ENCODE data around the gene PDE1A.

Gene PDE1A

DNA sequence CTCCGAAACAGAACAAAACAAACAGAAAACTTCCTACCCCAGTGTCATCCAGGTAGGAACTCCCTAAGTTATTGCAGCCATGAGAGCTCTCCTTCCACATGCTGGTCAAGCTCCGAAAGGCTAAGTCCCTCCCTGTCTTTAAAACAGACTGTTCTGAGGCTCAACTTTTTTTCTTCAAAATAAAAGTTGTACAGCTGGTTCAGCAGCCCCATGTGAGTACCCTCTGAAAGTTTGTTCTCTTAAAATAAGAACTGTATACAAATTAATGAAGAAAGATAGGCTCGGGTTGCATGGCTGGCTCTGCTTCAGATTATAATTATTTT, at the start of gene PDE1A:
Gene PDE1A, minus strand, starts transcription at position 119 of the 323 bp plus-strand sequence.
- no peak for DNase-seq

GRCh38 chr2:182473635-182474034, 46.8 kb upstream of the PDE1A start:
- no peak for DNase-seq

DNA sequence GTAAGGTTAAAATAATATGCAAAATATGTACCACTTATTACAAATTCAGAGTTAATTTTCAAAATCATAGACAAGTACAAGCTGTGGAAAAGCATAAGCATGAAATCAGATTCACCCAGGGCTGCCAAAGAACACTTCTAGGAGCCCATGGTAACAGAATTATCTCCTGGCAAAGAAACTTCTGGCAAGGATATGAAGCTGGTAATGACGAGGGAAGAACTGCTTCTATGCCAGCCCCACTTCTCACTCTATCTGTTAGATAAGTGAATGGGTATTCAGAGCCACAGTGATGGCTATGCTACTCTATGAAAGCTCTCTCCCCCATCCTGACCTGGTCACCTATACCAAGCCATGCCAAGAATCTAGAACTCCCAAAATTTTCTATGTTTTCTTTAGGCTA, 36.9 kb upstream of the PDE1A start:
- no peak for DNase-seq

- DNase-seq: no peak
These were observed 29.9 kb upstream of the PDE1A start for GRCh38 chr2:182456784-182457183.

DNA sequence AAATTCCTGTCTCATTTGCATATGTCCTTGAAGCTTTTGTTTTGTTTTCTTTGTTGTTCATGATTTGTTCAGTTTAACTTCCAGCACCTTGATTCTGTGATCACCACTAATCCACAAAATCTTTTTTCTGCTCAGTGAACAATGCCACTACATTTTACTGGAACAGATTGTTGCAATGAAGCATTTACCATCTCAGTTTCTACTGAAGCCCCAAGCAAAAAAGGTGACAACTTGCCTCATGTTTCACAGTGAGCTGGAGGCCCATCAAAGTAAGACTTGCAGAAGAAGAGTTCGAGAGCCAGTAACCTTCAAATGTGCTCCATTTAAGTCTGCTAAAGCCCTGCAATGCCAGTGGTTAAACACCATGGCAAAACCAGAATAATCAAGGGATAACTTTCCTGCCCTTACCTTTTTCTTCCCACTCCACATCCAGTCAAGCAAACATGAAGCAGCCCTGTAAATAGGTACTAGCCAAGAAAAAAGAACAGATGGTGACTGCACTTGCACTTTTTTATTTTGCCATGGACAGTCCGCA, 25.7 kb upstream of the PDE1A start:
- DNase-seq: no peak

DNA sequence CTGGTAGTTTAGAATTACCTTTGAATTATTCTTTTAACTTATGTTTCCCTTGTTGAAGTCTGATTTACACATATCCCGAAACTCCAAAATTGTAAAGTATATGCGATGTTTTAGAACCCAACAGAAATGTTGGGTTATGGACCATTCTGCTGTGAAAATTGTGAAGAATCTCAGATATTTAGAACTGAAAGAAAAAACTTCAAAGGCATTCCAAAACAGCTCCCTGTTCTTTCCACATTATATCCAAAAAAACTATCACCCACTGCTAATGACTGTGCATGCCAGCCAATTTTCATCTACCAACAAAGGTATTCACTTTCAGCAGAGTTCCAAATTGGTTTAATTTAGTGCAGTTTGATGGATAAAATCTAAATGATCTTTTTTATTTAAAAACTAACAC, 21.5 kb upstream of the PDE1A start:
- DNase-seq: no peak

DNA sequence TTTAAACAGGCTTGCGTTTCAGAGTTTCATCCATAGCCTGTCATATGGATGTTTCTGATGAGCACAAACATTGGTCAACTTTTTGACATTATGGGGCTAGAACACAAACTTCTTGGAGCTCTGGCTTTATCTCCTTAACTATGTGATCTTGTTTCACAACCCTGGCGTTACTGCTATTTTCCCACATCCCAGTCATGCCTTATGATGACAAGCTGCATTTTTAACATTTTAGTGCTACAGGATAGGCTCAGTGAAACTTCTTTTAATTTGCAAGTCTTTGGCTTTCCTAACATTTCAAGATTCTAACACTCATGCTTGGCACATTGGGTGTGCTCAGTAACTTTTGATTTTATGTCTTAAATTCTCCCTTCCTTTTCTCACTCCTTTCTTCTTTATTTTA, 21.0 kb upstream of the PDE1A start:
- DNase-seq: no peak

DNA sequence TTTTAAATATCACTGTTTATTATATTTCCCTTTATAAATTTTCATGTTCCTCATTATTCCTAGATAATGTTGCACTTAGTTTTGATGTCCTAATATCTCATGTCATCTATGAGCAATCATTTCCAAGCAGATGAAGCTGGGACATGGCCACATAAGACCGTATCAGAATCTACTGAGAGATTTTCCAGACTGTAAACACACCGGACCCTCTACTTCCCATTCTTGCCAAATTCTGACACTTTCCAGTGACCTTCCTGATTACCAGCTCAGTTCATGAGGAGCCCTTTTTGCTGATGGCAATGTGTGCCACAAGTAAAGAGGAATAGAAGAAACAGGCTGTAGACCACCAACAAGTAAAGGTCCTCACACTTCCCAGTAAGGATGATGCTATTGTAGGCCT, 20.3 kb upstream of the PDE1A start:
- no peak for DNase-seq

GRCh38 chr2:182446087-182446486, 19.3 kb upstream of the PDE1A start:
- DNase-seq: no peak

GRCh38 chr2:182445391-182445965, 18.6 kb upstream of the PDE1A start:
- no peak for DNase-seq

DNA sequence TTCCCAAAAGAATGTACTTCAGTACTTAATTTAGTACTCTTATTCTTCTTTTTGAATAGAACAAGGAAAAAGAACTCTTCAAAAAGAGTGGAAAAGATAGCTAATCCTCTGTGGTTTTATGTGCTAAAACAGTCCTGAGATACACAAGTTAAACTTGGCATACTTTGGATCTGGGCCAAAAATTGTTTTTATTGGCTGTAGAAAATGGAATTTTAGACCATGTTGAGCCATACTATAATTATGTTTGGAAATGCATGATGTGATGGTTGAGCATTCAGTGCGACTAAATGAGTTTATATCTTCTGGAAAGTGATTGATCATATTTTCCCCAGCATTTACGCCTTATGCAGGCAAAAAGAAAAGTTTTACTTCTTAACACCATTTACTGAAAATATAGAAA, 18.0 kb upstream of the PDE1A start:
- DNase-seq: no peak

GRCh38 chr2:182444170-182444569, 17.3 kb upstream of the PDE1A start:
- DNase-seq: no peak

- DNase-seq: no peak
These were observed 9.4 kb upstream of the PDE1A start for GRCh38 chr2:182436252-182436651.

- DNase-seq: peak; percentile 20
These were observed 8.9 kb upstream of the PDE1A start for GRCh38 chr2:182435754-182436153.

GRCh38 chr2:182432051-182432450, 5.2 kb upstream of the PDE1A start:
- DNase-seq: no peak

- no peak for DNase-seq
These were observed 1.6 kb upstream of the PDE1A start for GRCh38 chr2:182428476-182428875.

- DNase-seq: peak; percentile 68
These were observed 536 bp downstream of the PDE1A start for GRCh38 chr2:182426082-182426917.

DNA sequence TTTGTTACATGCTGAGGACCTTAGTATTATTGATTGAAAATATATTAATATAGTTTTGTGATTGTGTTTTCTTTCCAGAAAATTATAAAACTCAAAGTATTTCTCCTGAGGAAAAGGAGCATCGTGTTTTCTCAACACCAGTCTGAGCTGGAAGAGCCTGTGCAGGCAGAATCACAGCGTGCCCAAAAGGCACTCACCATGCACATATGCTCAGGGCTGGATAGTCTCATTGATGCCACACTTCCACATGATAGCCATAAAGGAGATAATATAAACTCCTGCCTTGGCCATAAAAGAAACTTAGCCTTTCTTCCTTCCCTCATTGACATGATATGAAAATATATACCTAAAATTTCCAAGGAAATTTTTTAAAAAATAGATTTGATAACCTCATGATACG, 4.0 kb downstream of the PDE1A start:
- no peak for DNase-seq

DNA sequence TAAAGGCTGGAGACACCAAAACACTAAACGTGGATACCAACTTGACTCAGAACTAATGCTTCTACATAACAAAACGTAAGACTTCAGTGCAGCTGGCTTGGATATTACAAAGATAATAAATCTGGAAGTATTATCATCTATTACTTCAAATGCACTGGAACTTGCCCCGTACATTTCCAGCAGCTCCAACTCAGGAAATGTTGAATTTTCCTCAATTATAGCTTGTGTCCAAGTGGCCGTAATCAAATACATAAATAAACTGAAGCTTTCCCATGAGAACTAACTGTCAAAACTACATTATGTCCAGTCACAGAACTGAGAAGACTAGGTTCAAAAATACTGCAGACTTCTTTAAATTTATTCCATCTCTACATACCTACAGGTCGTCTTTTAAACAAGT, 6.2 kb downstream of the PDE1A start:
- no peak for DNase-seq

DNA sequence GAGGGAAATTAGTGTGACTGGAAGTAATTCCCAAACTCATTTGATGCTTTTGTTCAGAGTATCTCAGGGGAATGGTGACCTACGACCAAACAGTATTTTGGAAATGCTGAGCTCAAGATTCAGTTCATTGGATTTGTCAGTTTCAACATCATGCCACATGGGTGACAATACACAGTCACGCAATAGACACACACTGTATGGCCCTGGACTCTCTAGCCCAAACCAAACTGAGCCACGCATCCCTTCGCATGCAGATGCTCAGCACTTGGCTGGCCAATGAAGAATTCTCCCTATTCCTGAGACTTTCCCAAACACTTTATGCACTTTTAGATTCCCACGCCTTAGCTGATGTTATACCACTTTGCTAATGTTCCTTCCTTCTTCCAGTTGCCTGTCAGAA, 10.0 kb downstream of the PDE1A start:
- DNase-seq: no peak

DNA sequence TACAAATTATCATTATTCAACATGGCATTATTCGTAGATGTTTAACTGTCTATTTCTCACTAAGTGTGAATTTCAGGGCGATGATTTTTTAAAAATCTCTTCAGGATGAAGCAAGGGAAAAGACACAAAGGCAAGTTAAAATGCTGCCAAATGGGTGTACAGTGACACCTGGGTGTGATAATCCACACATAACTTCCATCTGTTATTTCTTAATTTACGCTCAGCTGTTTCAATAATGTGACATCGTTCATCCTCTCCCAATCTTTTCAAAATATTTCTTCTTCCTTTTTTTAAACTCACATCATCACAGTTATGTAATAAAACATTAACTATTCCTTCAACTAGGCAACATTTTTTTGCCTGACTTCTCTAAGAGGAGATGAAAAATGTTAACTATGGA, 10.6 kb downstream of the PDE1A start:
- DNase-seq: no peak

GRCh38 chr2:182415771-182416170, 11.1 kb downstream of the PDE1A start:
- DNase-seq: no peak

DNA sequence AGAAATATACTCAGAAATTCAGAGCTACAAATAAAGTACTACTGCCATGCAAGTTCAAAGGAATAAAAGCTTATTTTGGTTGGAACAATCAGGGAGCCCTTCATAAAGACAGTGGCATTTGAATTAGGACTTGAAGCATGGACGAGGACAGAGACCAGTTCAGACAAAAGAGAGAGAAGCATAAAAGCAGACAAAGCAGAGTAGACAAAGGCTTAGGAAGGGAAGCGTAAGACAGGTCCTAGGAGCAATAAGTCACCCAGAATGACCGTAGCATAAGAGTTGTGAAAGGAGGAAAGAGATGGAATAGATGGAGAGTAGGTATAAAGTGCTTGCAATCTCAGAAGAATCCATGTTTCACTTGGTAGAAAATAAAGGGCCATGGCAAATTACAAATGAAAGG, 14.0 kb downstream of the PDE1A start:
- no peak for DNase-seq

DNA sequence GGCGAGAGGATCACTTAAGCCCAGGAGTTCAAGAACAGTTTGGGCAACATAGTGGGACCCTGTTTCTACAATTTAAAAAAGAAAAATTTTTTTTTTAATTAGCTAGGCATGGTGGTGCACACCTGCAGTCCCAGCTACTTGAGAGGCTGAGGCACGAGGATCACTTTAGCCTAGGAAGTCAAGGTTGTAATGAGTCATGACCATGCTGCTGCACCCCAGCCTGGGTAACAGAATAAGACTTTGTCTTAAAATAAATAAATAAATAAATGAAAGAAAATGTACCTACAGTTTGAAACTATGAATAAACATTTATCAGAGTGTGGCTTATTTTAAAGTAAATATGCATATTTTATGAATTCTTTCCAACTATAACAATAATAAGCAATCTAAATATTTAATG, 16.7 kb downstream of the PDE1A start:
- DNase-seq: no peak

GRCh38 chr2:182406221-182406620, 20.6 kb downstream of the PDE1A start:
- no peak for DNase-seq

Data from OCI-M1 (cell line).